HepG2 (cell line): Measurements from ENCODE around the gene PNPLA2. TPM values are rescaled to one million over a fixed set of nuclear protein-coding genes. Genes with fewer than 3 reads are reported as not detected.

Experiments
- ATAC-seq: fragments of 200-7000 bp; cut with Tn5 transposase; 3 replicates; pipeline ENCODE4 v1.9.1; 2020; ENCODE audit warnings: mild to moderate bottlenecking, moderate library complexity
- BruUV-seq: library from RNA; stranded (reverse); fragments of 400-500 nt; replicated peaks from 2 replicates; lab custom pipeline; 2021; lab: Mats Ljungman, UMichigan
- CTCF ChIA-PET: fragments of 300-600 bp; formaldehyde crosslinking; extraction: SDS; loops from one replicate; lab custom pipeline; 2021; ENCODE audit warnings: low total read pairs, inconsistent platforms, low intra/inter-chr PET ratio; lab: Yijun Ruan, JAX
- POLR2A ChIA-PET: fragments of 350-600 bp; sonication (Branson Sonifier 250); formaldehyde crosslinking; loops from one replicate; lab custom pipeline; 2020; ENCODE audit warnings: antibody characterized with exemption, inconsistent platforms; lab: Yijun Ruan, JAX
- DNase-seq: peaks from one replicate; pipeline ENCODE4 v3.0.0-alpha.2; 2015; ENCODE audit warnings: low spot score
- FAIRE-seq: peaks from 3 replicates; lab custom pipeline; 2011; peaks lifted over from hg19 to GRCh38; lab: Jason Lieb, UNC
- H2AFZ ChIP-seq: one replicate; pipeline ENCODE4 v1.6.1; 2011; ENCODE audit warnings: low read length, inconsistent platforms
- H3K27ac ChIP-seq: fragments of 300-600 bp; 3 replicates; pipeline ENCODE4 v1.8.0; 2011; ENCODE audit warnings: mixed run types, mild to moderate bottlenecking, mixed read lengths, low read length, inconsistent platforms; ENCODE audit not compliant: insufficient read depth; ENCODE audit errors: extremely low read length
- H3K27me3 ChIP-seq, 2 experiments: fragments of 200-600 bp in 1 of 2; 2 replicates in 1 of 2; 3 replicates in 1 of 2; pipeline versions ENCODE4 v1.6.0 to v1.8.0; 2011; ENCODE audit warnings: low read length in 2 of 2, mild to moderate bottlenecking in 2 of 2, moderate library complexity in 2 of 2, inconsistent platforms in 1 of 2; ENCODE audit not compliant: insufficient read depth in 2 of 2, control insufficient read depth in 1 of 2
- H3K36me3 ChIP-seq, 2 experiments: fragments of 200-600 bp in 1 of 2; replicated peaks in 1 of 2; 2 replicates in 1 of 2; 3 replicates in 1 of 2; pipeline versions ENCODE4 v1.5.1 to v1.8.0; 2011; ENCODE audit warnings: low read length in 2 of 2, inconsistent platforms in 1 of 2; ENCODE audit not compliant: insufficient read depth in 2 of 2, control insufficient read depth in 1 of 2
- H3K4me1 ChIP-seq: 2 replicates; pipeline ENCODE4 v1.5.1; 2012; ENCODE audit warnings: low read length, inconsistent platforms; ENCODE audit not compliant: insufficient read depth
- H3K4me2 ChIP-seq: 2 replicates; pipeline ENCODE4 v1.6.0; 2011; ENCODE audit warnings: low read depth, low read length, inconsistent platforms
- H3K4me3 ChIP-seq, 3 experiments: fragments of 200-600 bp in 1 of 3; sonication (generic), shearing (Covaris generic) in 1 of 3; replicated peaks in 1 of 3; 2 replicates each; pipeline ENCODE4 v1.5.1; 2011 to 2016; ENCODE audit warnings: low read length in 3 of 3, inconsistent platforms in 2 of 3, low read depth in 2 of 3, mild to moderate bottlenecking in 2 of 3, control low read depth in 1 of 3, mixed read lengths in 1 of 3; ENCODE audit not compliant: insufficient read depth in 1 of 3
- H3K79me2 ChIP-seq: one replicate; pipeline ENCODE4 v1.6.1; 2011; ENCODE audit warnings: low read length, inconsistent platforms; ENCODE audit not compliant: insufficient read depth
- H3K9ac ChIP-seq: 2 replicates; pipeline ENCODE4 v1.6.0; 2011; ENCODE audit warnings: mild to moderate bottlenecking, low read depth, low read length, inconsistent platforms; ENCODE audit not compliant: insufficient read depth
- H3K9me3 ChIP-seq: 2 replicates; pipeline ENCODE4 v1.5.1; 2012; ENCODE audit warnings: mild to moderate bottlenecking, low read length
- H4K20me1 ChIP-seq: 2 replicates; pipeline ENCODE4 v1.6.0; 2011; ENCODE audit warnings: inconsistent platforms, mild to moderate bottlenecking, low read length, moderate library complexity; ENCODE audit not compliant: insufficient read depth
- ATAD3A ChIP-seq: sonication (generic); formaldehyde crosslinking; IDR thresholded peaks from 2 replicates; pipeline ENCODE4 v1.4.0; 2020; ENCODE audit warnings: missing genetic modification reagents
- ATF7-NPFF ChIP-seq: sonication (generic); formaldehyde crosslinking; IDR thresholded peaks from 2 replicates; pipeline ENCODE4 v1.8.1; 2023; ENCODE audit warnings: mild to moderate bottlenecking, low read depth, missing genetic modification reagents, moderate library complexity
- GATAD1 ChIP-seq: IDR thresholded peaks from 2 replicates; pipeline ENCODE4 v1.6.1; 2016; ENCODE audit warnings: missing genetic modification reagents, missing compliant biosample characterization
- HNRNPLL ChIP-seq: fragments of 200-400 bp; formaldehyde crosslinking; IDR thresholded peaks from 2 replicates; pipeline ENCODE4 v1.6.1; 2017; ENCODE audit warnings: mild to moderate bottlenecking, low read depth, low read length; ENCODE audit not compliant: poor library complexity, severe bottlenecking
- IKZF4 ChIP-seq: sonication (generic); formaldehyde crosslinking; IDR thresholded peaks from 2 replicates; pipeline ENCODE4 v1.5.1; 2020; ENCODE audit warnings: borderline replicate concordance, mild to moderate bottlenecking, low read depth, missing genetic modification reagents; ENCODE audit errors: not compliant biosample characterization
- KDM2A ChIP-seq: sonication (generic); formaldehyde crosslinking; IDR thresholded peaks from 2 replicates; pipeline ENCODE4 v1.4.0; 2020; ENCODE audit warnings: low read depth, missing genetic modification reagents, borderline replicate concordance
- POGZ ChIP-seq: sonication (generic); formaldehyde crosslinking; IDR thresholded peaks from 2 replicates; pipeline ENCODE4 v1.4.0; 2020; ENCODE audit warnings: mild to moderate bottlenecking, missing genetic modification reagents
- RAD21 ChIP-seq: fragments of 450-650 bp; formaldehyde crosslinking; IDR thresholded peaks from 2 replicates; pipeline ENCODE4 v1.5.0; 2020; ENCODE audit warnings: mild to moderate bottlenecking
- RNF2 ChIP-seq: fragments of 450-650 bp; conservative IDR thresholded peaks from 2 replicates; pipeline ENCODE4 v1.6.1; 2016; ENCODE audit warnings: low read depth
- SALL1 ChIP-seq: sonication (generic); formaldehyde crosslinking; IDR thresholded peaks from 2 replicates; pipeline ENCODE4 v1.8.0; 2022; ENCODE audit warnings: mild to moderate bottlenecking, missing genetic modification reagents
- TOE1 ChIP-seq: sonication (generic); formaldehyde crosslinking; IDR thresholded peaks from 2 replicates; pipeline ENCODE4 v1.4.0; 2020; ENCODE audit warnings: mild to moderate bottlenecking, missing genetic modification reagents
- ZBTB42 ChIP-seq: sonication (generic); formaldehyde crosslinking; IDR thresholded peaks from 2 replicates; pipeline ENCODE4 v1.5.0; 2020; ENCODE audit warnings: mild to moderate bottlenecking, missing genetic modification reagents
- ZNF564 ChIP-seq: sonication (generic); formaldehyde crosslinking; IDR thresholded peaks from 2 replicates; pipeline ENCODE4 v1.8.1; 2023; ENCODE audit warnings: mild to moderate bottlenecking, missing genetic modification reagents
- ZNF615 ChIP-seq: sonication (generic); formaldehyde crosslinking; IDR thresholded peaks from 2 replicates; pipeline ENCODE4 v1.5.0; 2020; ENCODE audit warnings: mild to moderate bottlenecking, missing genetic modification reagents, borderline replicate concordance
- ZNF773 ChIP-seq: sonication (generic); formaldehyde crosslinking; IDR thresholded peaks from 2 replicates; pipeline ENCODE4 v1.4.0; 2020; ENCODE audit warnings: missing genetic modification reagents, borderline replicate concordance
- ZNF788 ChIP-seq: sonication (generic); formaldehyde crosslinking; IDR thresholded peaks from 2 replicates; pipeline ENCODE4 v1.5.0; 2020; ENCODE audit warnings: mild to moderate bottlenecking, missing genetic modification reagents, borderline replicate concordance
- ZSCAN21 ChIP-seq: sonication (generic); formaldehyde crosslinking; IDR thresholded peaks from 2 replicates; pipeline ENCODE4 v1.8.0; 2022; ENCODE audit warnings: mild to moderate bottlenecking, missing genetic modification reagents, moderate library complexity, borderline replicate concordance
- WGBS: methylation state at CpG from one replicate; pipeline ENCODE4 v1.1.6; 2017; ENCODE audit warnings: low lambda C conversion rate; 5-methylcytosine and 5-hydroxymethylcytosine counted together
- in situ Hi-C: cut with HindIII; loops from 2 replicates; pipeline ENCODE4 v1.10.0; 2017; ENCODE audit warnings: low pct_unique_long_range_greater_than_20kb; ENCODE audit not compliant: extremely low pct_ligation_motif_present
- intact Hi-C: fragments of 100-400 bp; cut with micrococcal nuclease; formaldehyde crosslinking; loops from one replicate; pipeline ENCODE4 v1.10.0; 2022; ENCODE audit not compliant: unreplicated experiment
- polyA plus RNA-seq, 8 experiments: library from polyadenylated mRNA; depleted of rRNA in 3 of 8; stranded (reverse) in 7 of 8; unstranded in 1 of 8; fragments of >200 nt; fragmentation: Illumina TruSeq in 4 of 8; extraction: Trizol in 4 of 8; gene quantifications; 2 replicates each; pipeline versions ENCODE4 v1.2.1 to v1.2.3, GENCODE V29; 2011 to 2016; ENCODE audit warnings: low read depth in 4 of 8, missing spikeins in 1 of 8, mixed read lengths in 1 of 8; ENCODE audit not compliant: insufficient read depth in 1 of 8
- total RNA-seq, 5 experiments: library from RNA; depleted of rRNA; stranded (reverse); fragments of >200 nt; fragmentation: Illumina TruSeq; extraction: Trizol; gene quantifications; 2 replicates each; pipeline ENCODE4 v1.2.3, GENCODE V29; 2016; ENCODE audit warnings: low read depth in 1 of 5
- TF ChIP-seq, protein P1 (sequence below), 2 experiments: sonication (generic) in 1 of 2; formaldehyde crosslinking in 1 of 2; IDR thresholded peaks; 2 replicates each; pipeline versions ENCODE4 v1.4.0 to v1.6.1; 2018 to 2020; ENCODE audit warnings: missing genetic modification reagents in 2 of 2, borderline replicate concordance in 1 of 2, low read depth in 1 of 2, mild to moderate bottlenecking in 1 of 2, missing biosample characterization in 1 of 2
- TF ChIP-seq, protein P2 (sequence below): sonication (generic); formaldehyde crosslinking; IDR thresholded peaks from 2 replicates; pipeline ENCODE4 v1.4.0; 2020; ENCODE audit warnings: missing genetic modification reagents, mild to moderate bottlenecking, borderline replicate concordance

PNPLA2 gene
- total and polyA plus RNA-seq, 2 of the 13 experiments (the other 11 are each of a cell fraction or from before 2014, with no cell fraction given): 10.5 to 43.2 TPM

- H3K36me3 ChIP-seq: peaks cover 4 to 10% of the 10 kb centered on the region in 2 experiments; a peak in 3 of 5 replicates
- no peaks in the 10 kb centered on the region for H3K9me3 ChIP-seq
- no TSS peak for BruUV-seq
- no peak within 1 kb of the TSS for H2AFZ ChIP-seq
- peaks cover 11% of the 10 kb centered on the region for H3K79me2 ChIP-seq
- no peak for FAIRE-seq
- WGBS: 4% methylated on average over 4 of the region's 67 CpGs
- intact Hi-C loops (no loop called here), in situ Hi-C loops (no loop called here)
- peak within 1 kb of the TSS; percentile 61 for H3K27ac ChIP-seq
- peak; percentile 7 for ATAC-seq
- ChIA-PET POLR2A (interaction anchor here (1.0 to 16.1 kb wide), 3 partner anchors 9 to 37 kb away, joined by 4 to 264 read pairs (median 141); partner anchors contain the start of genes PNPLA2, POLR2L and TSPAN4), CTCF (no interaction called here)
- H3K4me3 ChIP-seq: peak within 1 kb of the TSS; percentile 71 to 81 (median 77)
- DNase-seq: no peak
- no peaks in the 10 kb centered on the region for H3K27me3 ChIP-seq
- peak within 1 kb of the TSS; percentile 85 for H3K9ac ChIP-seq
- peak within 1 kb of the TSS; percentile 87 for H3K4me2 ChIP-seq
- peaks cover 75% of the 10 kb centered on the region for H3K4me1 ChIP-seq
- peaks cover 7% of the 10 kb centered on the region; the same call in 1 of the 2 replicates for H4K20me1 ChIP-seq
- TF ChIP-seq RAD21 (CRISPR knock-in tag): 0 out of 2 replicates have a peak, but pooled peaks have one; percentile 18
- peak; percentile 14; the same call in 1 of the 2 replicates for TF ChIP-seq ZNF788 (CRISPR knock-in tag)
- TF ChIP-seq, protein P1, sequence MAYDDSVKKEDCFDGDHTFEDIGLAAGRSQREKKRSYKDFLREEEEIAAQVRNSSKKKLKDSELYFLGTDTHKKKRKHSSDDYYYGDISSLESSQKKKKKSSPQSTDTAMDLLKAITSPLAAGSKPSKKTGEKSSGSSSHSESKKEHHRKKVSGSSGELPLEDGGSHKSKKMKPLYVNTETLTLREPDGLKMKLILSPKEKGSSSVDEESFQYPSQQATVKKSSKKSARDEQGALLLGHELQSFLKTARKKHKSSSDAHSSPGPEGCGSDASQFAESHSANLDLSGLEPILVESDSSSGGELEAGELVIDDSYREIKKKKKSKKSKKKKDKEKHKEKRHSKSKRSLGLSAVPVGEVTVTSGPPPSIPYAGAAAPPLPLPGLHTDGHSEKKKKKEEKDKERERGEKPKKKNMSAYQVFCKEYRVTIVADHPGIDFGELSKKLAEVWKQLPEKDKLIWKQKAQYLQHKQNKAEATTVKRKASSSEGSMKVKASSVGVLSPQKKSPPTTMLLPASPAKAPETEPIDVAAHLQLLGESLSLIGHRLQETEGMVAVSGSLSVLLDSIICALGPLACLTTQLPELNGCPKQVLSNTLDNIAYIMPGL (CRISPR knock-in tag; IDR thresholded peaks at IDR 0.05; ENCODE audit: borderline replicate concordance in 1 of 2, low read depth in 1 of 2): 0 out of 4 replicates have a peak, but pooled peaks of 1 of the 2 experiments have one; percentile 8
- TF ChIP-seq ZNF615 (CRISPR knock-in tag): no peak
- no peak for TF ChIP-seq GATAD1 (CRISPR knock-in tag)
- no peak for TF ChIP-seq IKZF4 (CRISPR knock-in tag)
- TF ChIP-seq SALL1: peak; percentile 19; the same call in 1 of the 2 replicates
- no peak for TF ChIP-seq ATAD3A (CRISPR knock-in tag)
- TF ChIP-seq RNF2: no peak
- no peak for TF ChIP-seq POGZ (CRISPR knock-in tag)
- TF ChIP-seq ZNF773 (CRISPR knock-in tag): no peak
- no peak for TF ChIP-seq ATF7-NPFF (CRISPR knock-in tag)
- no peak for TF ChIP-seq TOE1
- no peak for TF ChIP-seq HNRNPLL
- TF ChIP-seq ZNF564: no peak
- TF ChIP-seq, protein P2, sequence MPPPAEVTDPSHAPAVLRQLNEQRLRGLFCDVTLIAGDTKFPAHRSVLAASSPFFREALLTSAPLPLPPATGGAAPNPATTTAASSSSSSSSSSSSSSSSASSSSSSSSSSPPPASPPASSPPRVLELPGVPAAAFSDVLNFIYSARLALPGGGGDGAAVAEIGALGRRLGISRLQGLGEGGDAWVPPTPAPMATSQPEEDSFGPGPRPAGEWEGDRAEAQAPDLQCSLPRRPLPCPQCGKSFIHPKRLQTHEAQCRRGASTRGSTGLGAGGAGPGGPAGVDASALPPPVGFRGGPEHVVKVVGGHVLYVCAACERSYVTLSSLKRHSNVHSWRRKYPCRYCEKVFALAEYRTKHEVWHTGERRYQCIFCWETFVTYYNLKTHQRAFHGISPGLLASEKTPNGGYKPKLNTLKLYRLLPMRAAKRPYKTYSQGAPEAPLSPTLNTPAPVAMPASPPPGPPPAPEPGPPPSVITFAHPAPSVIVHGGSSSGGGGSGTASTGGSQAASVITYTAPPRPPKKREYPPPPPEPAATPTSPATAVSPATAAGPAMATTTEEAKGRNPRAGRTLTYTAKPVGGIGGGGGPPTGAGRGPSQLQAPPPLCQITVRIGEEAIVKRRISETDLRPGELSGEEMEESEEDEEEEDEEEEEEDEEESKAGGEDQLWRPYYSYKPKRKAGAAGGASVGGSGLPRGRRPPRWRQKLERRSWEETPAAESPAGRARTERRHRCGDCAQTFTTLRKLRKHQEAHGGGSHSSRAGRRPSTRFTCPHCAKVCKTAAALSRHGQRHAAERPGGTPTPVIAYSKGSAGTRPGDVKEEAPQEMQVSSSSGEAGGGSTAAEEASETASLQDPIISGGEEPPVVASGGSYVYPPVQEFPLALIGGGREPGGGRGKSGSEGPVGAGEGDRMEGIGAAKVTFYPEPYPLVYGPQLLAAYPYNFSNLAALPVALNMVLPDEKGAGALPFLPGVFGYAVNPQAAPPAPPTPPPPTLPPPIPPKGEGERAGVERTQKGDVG (CRISPR knock-in tag): no peak
- TF ChIP-seq KDM2A (CRISPR knock-in tag): peak; percentile 79
- TF ChIP-seq ZBTB42: no peak
- TF ChIP-seq ZSCAN21 (CRISPR knock-in tag): peak; percentile 21; the same call in 1 of the 2 replicates
Measured at GRCh38 chr11:832529-833113, 13.9 kb downstream of the PNPLA2 start, which contains the start of gene CD151. Gene CD151, plus strand, starts transcription at chr11:832952. Its CDS starts 3,118 bp downstream, at chr11:836070.
